Immature natural killer cell (primary cell): ENCODE measurements around the gene NCKAP5. TPM values are rescaled to one million over a fixed set of nuclear protein-coding genes. Genes with fewer than 3 reads are reported as not detected.

ENCODE experiments used
- DNase-seq, 3 donors: peaks; one replicate each; pipeline ENCODE4 v3.0.0; 2022; ENCODE audit warnings: mixed read lengths in 1 of 3
- H3K27ac Mint-ChIP-seq, 6 donors: one replicate each; pipeline ENCODE4 v1.8.0; 2020; ENCODE audit warnings: mixed read lengths in 6 of 6, mild to moderate bottlenecking in 5 of 6, inconsistent platforms in 4 of 6, moderate library complexity in 3 of 6
- H3K27me3 Mint-ChIP-seq, 3 donors: one replicate each; pipeline ENCODE4 v1.8.0; 2020 to 2021; ENCODE audit warnings: low read depth in 3 of 3, mild to moderate bottlenecking in 3 of 3, mixed read lengths in 3 of 3, moderate library complexity in 3 of 3, inconsistent platforms in 1 of 3
- H3K36me3 Mint-ChIP-seq, 3 donors: one replicate each; pipeline ENCODE4 v1.8.0; 2020; ENCODE audit warnings: mixed read lengths in 3 of 3, inconsistent platforms in 2 of 3, mild to moderate bottlenecking in 2 of 3
- H3K4me1 Mint-ChIP-seq, 2 donors: one replicate each; pipeline ENCODE4 v1.8.0; 2020; ENCODE audit warnings: inconsistent platforms in 2 of 2, mild to moderate bottlenecking in 2 of 2, mixed read lengths in 2 of 2, moderate library complexity in 1 of 2
- H3K4me3 Mint-ChIP-seq, 5 donors: one replicate each; pipeline ENCODE4 v1.8.0; 2020; ENCODE audit warnings: mild to moderate bottlenecking in 5 of 5, mixed read lengths in 5 of 5, inconsistent platforms in 3 of 5, moderate library complexity in 3 of 5
- H3K9me3 Mint-ChIP-seq, 6 donors: one replicate each; pipeline ENCODE4 v1.8.0; 2020; ENCODE audit warnings: mild to moderate bottlenecking in 6 of 6, mixed read lengths in 6 of 6, inconsistent platforms in 4 of 6, moderate library complexity in 3 of 6
- polyA plus RNA-seq, 3 donors: library from polyadenylated mRNA; unstranded; fragments of 300-500 nt; fragmentation: Illumina TruSeq; gene quantifications; one replicate each; pipeline ENCODE4 v1.2.3, GENCODE V29; 2021

NCKAP5 gene
- polyA plus RNA-seq, 3 donors from 2014 or later: not detected

DNA sequence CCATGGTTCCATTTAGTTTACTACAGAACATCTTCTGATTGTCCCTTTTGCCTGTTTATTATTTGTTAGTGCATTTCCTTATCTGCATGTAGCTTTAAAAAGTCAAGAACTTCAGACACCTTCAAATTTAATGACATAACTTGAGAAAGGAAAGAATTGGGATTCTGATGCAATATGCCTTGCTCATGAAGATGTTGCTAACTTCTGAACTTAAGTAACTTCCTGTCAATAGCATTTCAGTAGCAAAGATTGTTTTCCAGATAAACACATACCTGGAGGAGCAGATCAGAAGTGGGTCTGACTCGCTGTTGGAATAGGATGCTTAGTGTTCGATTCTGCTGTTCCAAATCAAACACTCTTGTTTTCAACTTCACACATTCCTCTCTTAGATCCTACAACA is 708.0 kb downstream of the NCKAP5 start:
- DNase-seq: no peak
- Mint-ChIP-seq H3K27ac (no peak overlapping the region), H3K4me3 (no peak overlapping the region), H3K36me3 (no peaks in the 10 kb centered on the region), H3K9me3 (peaks cover 2 to 16% (median 8%) of the 10 kb centered on the region in 6 donors), H3K27me3 (peaks cover 0 to 2% (median 0%) of the 10 kb centered on the region in 3 donors), H3K4me1 (no peaks in the 10 kb centered on the region)

DNA sequence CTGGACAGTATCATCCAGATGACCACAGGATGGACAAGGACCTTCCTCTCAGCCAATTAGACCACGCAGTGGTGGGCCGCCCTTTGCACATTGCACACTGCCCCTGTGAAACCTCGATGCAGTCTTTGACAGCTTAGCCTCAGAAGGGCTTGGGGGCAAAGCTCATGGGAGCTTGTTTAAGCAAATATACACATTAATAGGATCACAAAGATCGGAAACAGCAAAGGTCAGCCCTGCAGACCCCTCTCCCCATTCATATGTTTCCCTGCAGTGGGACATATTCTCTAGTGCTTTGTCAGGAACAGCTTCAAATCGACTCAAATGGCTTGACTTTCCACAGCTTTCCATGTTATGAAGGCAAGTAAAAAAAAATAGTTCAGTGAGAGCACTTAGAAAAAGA is 708.7 kb downstream of the NCKAP5 start:
- Mint-ChIP-seq H3K27me3 (peaks cover 0 to 4% (median 0%) of the 10 kb centered on the region in 3 donors), H3K9me3 (peaks cover 4 to 20% (median 8%) of the 10 kb centered on the region in 6 donors), H3K27ac (no peak overlapping the region), H3K4me1 (no peaks in the 10 kb centered on the region), H3K4me3 (no peak overlapping the region), H3K36me3 (no peaks in the 10 kb centered on the region)
- DNase-seq: no peak

DNA sequence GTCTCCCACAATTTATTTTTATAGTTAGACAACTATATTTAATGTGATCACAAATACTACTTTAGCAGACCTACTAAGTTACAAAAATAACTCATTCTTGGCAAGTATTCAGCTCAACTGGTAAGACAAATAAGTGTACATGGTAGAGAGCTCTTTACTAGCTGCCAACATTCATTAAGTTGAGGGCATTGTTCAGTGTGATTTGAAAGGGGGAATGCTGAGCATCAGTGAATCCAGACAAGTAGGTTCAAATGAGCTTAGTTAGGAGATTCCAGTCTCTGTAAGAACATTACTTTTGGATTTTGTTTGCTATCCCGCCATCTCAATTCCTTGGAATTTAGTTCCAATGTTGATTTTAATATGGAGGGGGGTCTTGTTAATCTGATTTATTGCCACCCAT is 710.9 kb downstream of the NCKAP5 start:
- Mint-ChIP-seq H3K4me3 (no peak overlapping the region), H3K9me3 (peaks cover 3 to 21% (median 9%) of the 10 kb centered on the region in 6 donors), H3K4me1 (no peaks in the 10 kb centered on the region), H3K27me3 (peaks cover 0 to 6% (median 0%) of the 10 kb centered on the region in 3 donors), H3K36me3 (no peaks in the 10 kb centered on the region), H3K27ac (no peak overlapping the region)
- no peak for DNase-seq

DNA sequence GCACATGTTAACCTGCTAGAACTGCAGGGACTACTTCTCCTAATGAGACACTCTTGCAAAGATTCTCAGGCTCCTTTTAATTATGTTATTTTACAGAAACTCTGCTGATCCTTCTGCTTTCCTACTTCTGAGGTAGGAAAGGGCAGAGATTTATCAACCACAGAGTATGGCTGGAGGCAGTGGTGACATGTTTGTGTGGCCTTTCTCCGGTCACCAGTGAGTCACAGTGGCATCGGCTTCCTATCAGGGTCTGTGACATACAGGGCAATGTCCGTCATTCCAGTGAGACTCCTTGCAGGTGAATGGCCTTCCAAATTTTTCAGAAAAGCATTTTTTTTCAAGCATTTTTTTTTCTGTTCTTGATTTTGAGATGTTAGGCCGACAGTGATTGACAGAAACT is 717.6 kb downstream of the NCKAP5 start:
- peaks cover 0 to 4% (median 0%) of the 10 kb centered on the region in 3 donors for H3K27me3 Mint-ChIP-seq
- no peak for DNase-seq
- no peak overlapping the region for H3K27ac Mint-ChIP-seq
- H3K9me3 Mint-ChIP-seq: peaks cover 0 to 23% (median 4%) of the 10 kb centered on the region in 6 donors
- H3K36me3 Mint-ChIP-seq: no peaks in the 10 kb centered on the region
- no peaks in the 10 kb centered on the region for H3K4me1 Mint-ChIP-seq
- no peak overlapping the region for H3K4me3 Mint-ChIP-seq

DNA sequence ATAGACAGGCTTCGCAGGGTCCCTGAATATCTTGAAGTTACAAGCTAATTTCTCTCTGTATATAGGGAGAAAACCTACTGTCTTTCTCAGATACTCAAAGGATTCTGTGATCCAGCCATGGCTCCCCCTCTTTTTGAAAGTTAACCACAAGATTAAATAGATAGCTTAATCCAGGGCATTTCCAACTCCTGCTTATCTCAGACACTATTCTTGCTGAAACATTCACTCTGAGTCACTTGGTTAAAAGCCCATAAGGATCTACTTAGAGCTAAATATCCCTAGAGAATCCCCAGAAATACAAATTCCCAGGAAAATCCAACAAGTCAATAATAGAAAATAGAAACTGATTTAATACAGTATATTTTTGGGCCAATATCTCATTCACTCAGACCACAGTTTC is 719.1 kb downstream of the NCKAP5 start:
- Mint-ChIP-seq H3K9me3 (peaks cover 0 to 16% (median 1%) of the 10 kb centered on the region in 6 donors), H3K36me3 (no peaks in the 10 kb centered on the region), H3K27ac (no peak overlapping the region), H3K27me3 (no peaks in the 10 kb centered on the region), H3K4me1 (no peaks in the 10 kb centered on the region), H3K4me3 (no peak overlapping the region)
- no peak for DNase-seq

DNA sequence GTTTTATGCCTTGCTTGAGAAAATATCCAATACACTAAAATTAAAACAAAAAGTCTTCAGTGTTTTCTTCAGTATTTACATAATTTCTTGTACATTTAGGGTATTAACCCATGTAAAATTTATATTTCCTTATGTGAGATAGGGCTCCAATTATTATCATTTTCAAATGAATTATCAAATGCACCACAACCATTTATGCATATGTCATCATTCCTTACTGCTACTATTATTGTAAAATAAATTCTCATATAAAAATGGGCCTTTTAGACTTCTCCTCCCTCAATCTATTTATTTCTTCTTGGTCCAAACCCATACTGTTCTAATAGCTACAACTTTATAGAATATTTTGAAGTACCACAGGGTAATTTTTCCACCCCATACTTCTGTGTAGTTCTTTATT is 722.9 kb downstream of the NCKAP5 start:
- H3K36me3 Mint-ChIP-seq: no peaks in the 10 kb centered on the region
- no peak overlapping the region for H3K27ac Mint-ChIP-seq
- no peak for DNase-seq
- H3K4me1 Mint-ChIP-seq: no peaks in the 10 kb centered on the region
- no peaks in the 10 kb centered on the region for H3K27me3 Mint-ChIP-seq
- H3K4me3 Mint-ChIP-seq: no peak overlapping the region
- peaks cover 0 to 10% (median 0%) of the 10 kb centered on the region in 6 donors for H3K9me3 Mint-ChIP-seq

DNA sequence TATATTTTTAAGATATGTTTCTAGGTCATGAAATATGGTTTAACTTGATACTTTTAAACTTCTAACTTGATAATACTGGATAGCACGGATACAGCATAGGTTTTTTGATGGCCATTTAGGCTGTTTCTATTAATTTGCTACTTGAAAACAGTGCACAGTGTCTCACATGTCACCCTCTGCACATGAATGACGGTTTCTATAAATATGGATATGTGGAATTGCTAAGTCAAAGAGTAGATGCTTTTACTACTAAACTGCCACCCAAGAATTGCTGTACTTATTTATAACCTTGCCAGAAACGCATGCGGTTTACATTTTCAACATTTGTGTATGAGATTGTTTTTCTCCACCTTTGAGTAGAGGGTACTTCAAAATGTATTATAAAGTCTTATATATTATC is 723.7 kb downstream of the NCKAP5 start:
- Mint-ChIP-seq H3K4me1 (no peaks in the 10 kb centered on the region), H3K4me3 (no peak overlapping the region), H3K36me3 (no peaks in the 10 kb centered on the region), H3K9me3 (peaks cover 0 to 10% (median 0%) of the 10 kb centered on the region in 6 donors), H3K27me3 (no peaks in the 10 kb centered on the region), H3K27ac (no peak overlapping the region)
- DNase-seq: no peak

DNA sequence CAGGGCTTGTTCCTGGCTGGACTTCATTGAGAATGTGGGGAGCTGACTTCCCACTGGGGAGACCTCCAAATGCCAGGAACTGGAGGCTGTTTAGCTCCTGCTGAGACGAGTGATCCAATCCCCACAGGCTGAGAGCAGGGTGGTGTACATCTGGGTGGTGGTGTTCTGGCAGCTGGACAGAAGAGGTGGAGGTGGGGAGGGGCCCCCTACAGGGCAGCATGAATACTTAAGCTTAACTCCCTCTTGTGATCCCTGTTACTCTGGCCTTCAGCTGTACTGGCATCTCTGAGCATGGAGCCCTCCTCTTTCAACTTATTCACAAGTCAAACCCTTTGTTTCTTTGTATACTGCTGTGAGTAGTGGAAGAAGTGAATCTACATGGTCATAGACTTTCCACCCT is 730.5 kb downstream of the NCKAP5 start:
- Mint-ChIP-seq H3K4me3 (no peak overlapping the region), H3K36me3 (no peaks in the 10 kb centered on the region), H3K4me1 (no peaks in the 10 kb centered on the region), H3K27me3 (peaks cover 0 to 2% (median 1%) of the 10 kb centered on the region in 3 donors), H3K27ac (no peak overlapping the region), H3K9me3 (peaks cover 0 to 35% (median 13%) of the 10 kb centered on the region in 6 donors)
- no peak for DNase-seq

DNA sequence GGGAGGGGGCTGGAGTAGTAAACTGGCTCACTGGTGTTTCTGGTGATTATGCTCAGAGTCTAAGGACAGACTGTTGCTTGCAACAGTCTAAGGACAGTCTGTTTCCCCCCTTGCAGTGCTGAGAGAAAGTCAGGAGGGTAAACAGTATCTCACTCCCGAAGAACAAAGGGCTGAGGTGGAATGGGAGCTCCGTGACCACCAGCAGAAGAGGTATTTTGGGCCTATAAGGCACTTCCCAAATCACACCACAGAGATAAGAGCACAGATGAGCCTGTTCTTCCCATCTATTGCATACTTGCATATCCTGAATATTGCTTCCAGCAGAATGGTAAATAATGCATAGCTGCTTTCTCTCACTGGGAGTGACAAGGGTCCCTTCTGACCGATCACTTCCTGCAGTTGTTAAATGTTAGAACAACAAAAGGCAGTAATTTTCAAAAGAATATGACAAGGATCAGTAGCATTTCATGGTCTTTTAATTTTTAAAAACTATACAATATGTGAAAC is 737.9 kb downstream of the NCKAP5 start:
- Mint-ChIP-seq H3K4me1 (no peaks in the 10 kb centered on the region), H3K27me3 (peaks cover 0 to 6% (median 1%) of the 10 kb centered on the region in 3 donors), H3K27ac (no peak overlapping the region), H3K4me3 (no peak overlapping the region), H3K36me3 (no peaks in the 10 kb centered on the region), H3K9me3 (peaks cover 3 to 24% (median 5%) of the 10 kb centered on the region in 6 donors)
- no peak for DNase-seq

DNA sequence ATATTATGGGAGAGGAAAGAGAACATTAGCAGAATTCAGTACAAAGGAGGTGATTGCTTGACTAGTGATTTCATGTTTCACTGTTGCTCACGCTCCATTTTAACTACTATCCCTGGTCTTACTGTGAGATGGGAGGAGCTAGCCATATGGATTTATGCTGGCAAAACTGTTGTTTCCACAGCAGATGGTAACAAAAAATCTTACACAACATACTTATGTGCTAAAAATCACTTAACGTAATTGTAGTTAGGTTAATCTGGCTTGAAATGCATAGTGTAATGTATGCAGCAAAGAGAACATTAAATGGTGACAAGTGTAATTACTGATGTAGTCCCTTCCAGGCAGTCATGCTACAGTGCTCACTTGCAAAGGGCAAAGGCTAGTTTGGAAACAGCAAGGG is 742.7 kb downstream of the NCKAP5 start:
- peaks cover 5 to 28% (median 7%) of the 10 kb centered on the region in 6 donors for H3K9me3 Mint-ChIP-seq
- DNase-seq: no peak
- peaks cover 0 to 6% (median 0%) of the 10 kb centered on the region in 3 donors for H3K27me3 Mint-ChIP-seq
- H3K36me3 Mint-ChIP-seq: no peaks in the 10 kb centered on the region
- H3K27ac Mint-ChIP-seq: no peak overlapping the region
- no peaks in the 10 kb centered on the region for H3K4me1 Mint-ChIP-seq
- H3K4me3 Mint-ChIP-seq: no peak overlapping the region

DNA sequence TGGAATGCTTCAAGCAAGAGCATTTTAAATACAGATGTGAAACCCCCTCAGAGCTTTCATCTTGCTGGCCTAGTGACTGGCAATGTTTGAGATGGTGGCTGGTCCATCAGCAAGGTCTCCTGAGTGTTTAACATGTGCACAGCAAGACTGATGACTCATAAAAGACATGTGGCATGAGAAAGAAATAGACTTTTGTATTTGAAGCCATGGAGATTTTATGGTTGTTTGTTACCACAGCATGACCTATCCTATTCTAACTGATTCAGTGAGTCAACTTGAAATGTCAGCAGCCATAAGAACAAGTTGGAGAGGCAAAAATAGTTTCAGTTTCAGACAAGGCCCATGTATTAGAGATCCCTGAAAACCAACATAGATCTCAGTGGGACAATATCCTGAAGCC is 743.5 kb downstream of the NCKAP5 start:
- Mint-ChIP-seq H3K27me3 (peaks cover 0 to 6% (median 0%) of the 10 kb centered on the region in 3 donors), H3K36me3 (no peaks in the 10 kb centered on the region), H3K27ac (no peak overlapping the region), H3K9me3 (peaks cover 4 to 24% (median 7%) of the 10 kb centered on the region in 6 donors), H3K4me3 (no peak overlapping the region), H3K4me1 (no peaks in the 10 kb centered on the region)
- DNase-seq: no peak

DNA sequence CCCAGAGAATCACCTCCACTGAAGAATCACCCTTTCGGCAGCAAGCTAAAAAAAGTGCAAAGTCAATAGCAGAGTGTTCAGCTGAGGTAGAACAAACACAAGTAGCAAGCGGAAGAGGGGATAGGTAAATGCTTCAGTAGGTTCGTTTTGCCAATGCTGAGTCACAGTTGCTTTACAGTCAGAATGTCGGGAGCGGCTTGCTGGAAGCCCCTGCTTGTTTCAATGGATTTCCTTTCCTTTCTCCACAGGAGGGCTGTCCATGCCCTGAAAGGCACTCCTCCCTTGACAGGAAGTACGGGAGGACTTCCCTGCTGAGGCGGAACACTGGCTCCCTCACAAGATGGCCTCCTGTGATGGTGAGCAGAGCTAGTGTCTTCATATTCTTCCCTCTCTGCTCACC is 752.0 kb downstream of the NCKAP5 start:
- Mint-ChIP-seq H3K4me3 (no peak overlapping the region), H3K27me3 (no peaks in the 10 kb centered on the region), H3K36me3 (no peaks in the 10 kb centered on the region), H3K4me1 (no peaks in the 10 kb centered on the region), H3K9me3 (peaks cover 0 to 22% (median 12%) of the 10 kb centered on the region in 6 donors), H3K27ac (no peak overlapping the region)
- no peak for DNase-seq

DNA sequence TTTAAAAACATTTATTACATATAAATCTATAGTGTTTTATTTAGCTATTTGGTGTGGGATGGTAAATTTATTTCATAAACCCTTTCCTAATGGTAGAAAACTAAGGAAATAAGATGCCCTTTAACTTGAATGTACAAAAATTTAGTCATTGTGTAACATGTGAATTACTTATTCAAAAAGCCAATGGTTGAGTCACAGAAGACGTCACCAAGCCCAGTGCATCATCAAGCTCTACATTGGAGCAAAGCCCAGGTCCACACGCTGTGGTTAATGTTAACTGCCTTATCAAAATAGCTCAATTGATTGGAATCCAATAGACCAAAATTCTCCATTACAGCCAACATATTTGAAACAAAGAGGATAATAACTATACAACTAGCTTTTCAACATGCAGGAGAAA is 752.7 kb downstream of the NCKAP5 start:
- Mint-ChIP-seq H3K27me3 (no peaks in the 10 kb centered on the region), H3K4me3 (no peak overlapping the region), H3K36me3 (no peaks in the 10 kb centered on the region), H3K9me3 (peaks cover 0 to 27% (median 12%) of the 10 kb centered on the region in 6 donors), H3K27ac (no peak overlapping the region), H3K4me1 (no peaks in the 10 kb centered on the region)
- DNase-seq: no peak

DNA sequence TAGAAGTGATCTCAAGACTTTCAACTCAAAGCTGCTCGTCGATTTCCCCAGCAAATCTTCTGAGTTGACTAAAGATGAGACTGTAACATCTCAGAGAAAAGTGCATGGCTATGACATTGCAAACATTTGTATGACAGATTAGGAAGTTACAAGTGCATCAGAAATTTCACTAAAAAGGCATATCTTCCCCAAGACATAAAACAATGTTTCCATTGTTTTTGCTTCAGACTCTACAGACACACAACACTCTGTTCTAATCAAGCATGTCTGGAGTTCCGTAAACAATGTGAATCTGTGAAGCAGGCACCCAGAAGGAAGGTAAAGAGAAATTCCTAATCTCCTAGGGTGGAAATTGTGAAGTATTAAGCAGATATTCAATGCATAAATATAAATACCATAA is 753.6 kb downstream of the NCKAP5 start:
- Mint-ChIP-seq H3K4me3 (no peak overlapping the region), H3K36me3 (no peaks in the 10 kb centered on the region), H3K27ac (no peak overlapping the region), H3K9me3 (peaks cover 0 to 30% (median 10%) of the 10 kb centered on the region in 6 donors), H3K27me3 (no peaks in the 10 kb centered on the region), H3K4me1 (no peaks in the 10 kb centered on the region)
- DNase-seq: no peak

DNA sequence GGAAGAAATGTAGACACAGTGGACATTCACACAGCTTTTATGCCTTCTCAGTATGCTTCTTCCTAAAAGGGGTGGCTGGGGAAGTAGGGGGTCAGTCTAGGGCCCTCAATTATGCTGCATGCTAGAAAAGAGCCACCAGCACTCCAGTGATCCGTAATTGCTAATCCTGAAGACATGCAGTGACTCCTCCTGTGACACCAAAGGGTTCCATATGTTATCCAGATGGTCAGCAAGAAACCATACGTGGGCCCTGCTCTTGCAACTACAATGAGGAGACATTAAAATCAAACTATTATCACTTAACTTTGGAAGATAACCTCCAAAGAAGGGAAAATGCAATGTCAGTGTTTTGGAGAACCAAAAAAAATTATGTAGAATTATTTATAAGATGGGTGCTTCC is 754.8 kb downstream of the NCKAP5 start:
- DNase-seq: no peak
- H3K4me1 Mint-ChIP-seq: no peaks in the 10 kb centered on the region
- no peaks in the 10 kb centered on the region for H3K27me3 Mint-ChIP-seq
- peaks cover 0 to 3% (median 0%) of the 10 kb centered on the region in 3 donors for H3K36me3 Mint-ChIP-seq
- H3K4me3 Mint-ChIP-seq: no peak overlapping the region
- no peak overlapping the region for H3K27ac Mint-ChIP-seq
- H3K9me3 Mint-ChIP-seq: peaks cover 4 to 32% (median 14%) of the 10 kb centered on the region in 6 donors
